HG02798 (cell line): Measurements from ENCODE around the gene NRCAM.

ENCODE experiments used
- ATAC-seq: cut with Tn5 transposase; IDR thresholded peaks from one replicate; pipeline ENCODE4 v1.9.1; 2021; ENCODE audit warnings: mild to moderate bottlenecking; ENCODE audit not compliant: unreplicated experiment, poor library complexity

NRCAM gene

DNA sequence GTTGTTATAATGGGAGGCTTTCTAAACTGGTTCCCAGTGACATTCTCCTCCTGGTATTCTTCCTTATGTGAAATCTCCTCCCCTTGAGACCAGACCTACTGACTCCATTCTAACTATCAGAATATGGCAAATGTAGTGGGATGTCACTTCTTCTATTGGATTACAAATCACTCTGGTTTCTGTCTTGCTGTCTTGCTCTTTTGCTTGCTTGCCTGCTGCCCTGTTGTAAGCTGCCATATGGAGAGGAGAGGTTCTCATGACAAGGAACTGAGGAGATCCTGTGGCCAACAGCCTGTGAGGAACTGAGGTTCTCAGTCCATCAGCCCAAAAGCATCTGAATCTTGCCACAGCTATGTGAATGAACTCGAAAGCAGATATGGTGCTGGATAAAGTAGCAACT lies 4.7 kb upstream of the NRCAM start:
- ATAC-seq: no peak

DNA sequence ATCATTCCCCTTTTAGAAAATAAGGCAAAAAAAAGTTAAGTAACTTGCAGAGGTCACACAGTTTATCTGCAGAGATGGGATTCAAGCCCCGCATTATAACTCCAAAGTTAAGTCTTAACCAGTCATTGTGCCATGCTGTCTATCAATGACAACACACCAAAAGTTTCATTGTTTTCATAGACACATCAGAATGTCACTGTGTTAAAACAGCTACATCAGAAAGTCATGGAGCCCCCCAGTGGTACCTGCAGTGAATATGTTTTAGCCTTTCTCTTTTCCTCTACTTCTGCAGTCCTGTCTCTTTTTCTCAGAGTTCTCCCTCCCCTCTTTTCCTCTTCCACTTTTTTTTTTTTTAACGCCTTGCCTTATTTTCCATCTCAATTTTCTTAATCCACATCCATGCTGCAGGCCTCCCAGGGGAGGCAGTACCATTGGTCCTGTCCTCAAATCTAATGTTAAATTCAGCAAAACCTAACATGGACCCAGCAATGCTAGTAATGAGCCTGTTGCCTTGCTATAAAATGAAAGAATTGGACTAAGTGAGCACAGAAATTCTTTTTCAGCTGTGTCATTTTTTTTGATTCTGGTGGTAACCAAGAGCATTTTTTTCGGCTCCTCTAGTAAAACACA lies 3.8 kb upstream of the NRCAM start:
- ATAC-seq: peak; percentile 45

DNA sequence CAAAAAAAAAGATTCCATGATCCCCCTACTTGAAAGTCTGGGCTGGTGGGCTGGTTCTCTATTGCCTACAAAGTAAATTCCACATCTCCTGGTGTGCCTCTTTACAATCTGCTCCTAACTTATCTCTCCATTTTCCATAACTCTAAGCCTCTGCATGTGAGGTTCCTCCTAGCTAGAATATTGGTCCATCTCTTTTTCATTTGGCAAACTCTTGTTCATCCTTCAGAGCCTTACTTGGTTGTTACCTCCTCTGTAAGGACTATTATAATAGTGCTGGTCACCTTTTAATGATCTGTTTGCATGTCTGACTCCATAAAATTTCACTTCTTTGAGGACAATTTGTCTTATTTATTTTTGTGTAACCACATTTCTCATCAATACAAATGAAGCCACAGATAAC lies 1.6 kb upstream of the NRCAM start:
- no peak for ATAC-seq

DNA sequence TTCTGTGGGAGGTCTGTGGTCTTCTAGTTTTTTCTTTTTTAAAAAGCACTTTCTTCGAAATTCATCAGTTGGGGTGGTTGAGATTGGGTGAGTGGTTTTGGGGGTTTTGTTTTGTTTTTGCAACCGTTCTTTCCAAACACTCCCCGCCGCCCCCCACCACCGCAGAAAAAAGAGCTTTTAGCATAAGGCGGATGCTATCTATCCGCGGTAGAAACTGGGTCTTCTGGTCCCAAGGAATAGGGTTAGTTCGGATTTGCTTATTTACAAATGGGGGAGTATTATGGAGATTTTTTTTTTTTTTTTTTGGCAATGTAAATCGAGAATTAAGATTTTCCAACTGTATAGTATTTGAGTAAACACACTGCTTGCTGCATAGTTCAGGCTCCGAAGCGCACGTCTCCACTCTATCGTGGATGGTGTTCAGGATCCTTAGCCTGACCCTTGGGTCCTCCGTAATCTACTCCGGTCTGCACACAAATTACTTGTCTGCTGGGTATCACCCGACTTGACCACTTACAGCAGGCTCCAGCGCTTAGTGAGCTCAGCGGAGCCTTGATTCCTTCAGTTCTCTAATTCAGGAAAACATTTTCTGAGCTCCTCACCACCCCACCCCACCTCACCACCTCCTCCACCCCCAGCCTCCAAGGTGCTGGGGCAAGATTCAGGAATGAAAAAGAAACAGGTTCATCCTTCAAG lies 757 bp upstream of the NRCAM start:
- ATAC-seq: no peak

DNA sequence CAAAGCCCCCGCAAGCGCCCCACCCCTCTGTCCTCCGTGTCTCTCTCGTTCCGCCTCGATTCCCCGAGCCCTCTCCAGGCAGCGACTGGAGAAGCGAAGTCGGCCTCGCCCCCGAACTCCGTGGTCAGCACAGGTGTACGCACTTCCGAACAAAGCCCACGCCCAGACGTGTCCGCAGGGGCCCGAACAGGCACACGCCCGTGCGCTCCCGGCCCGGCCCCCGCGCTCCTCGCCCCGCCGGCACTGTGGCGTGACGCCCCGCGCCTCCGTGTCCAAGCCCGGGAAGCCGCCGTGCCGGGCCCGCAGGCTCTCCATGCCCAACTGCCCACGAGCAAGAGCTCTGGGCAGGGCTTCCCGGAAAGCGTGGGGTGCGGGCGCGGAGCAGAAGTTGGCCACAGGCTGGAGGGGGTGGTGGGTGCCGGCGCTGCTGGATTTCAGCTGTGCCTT lies 662 bp downstream of the NRCAM start:
- peak; percentile 25 for ATAC-seq

DNA sequence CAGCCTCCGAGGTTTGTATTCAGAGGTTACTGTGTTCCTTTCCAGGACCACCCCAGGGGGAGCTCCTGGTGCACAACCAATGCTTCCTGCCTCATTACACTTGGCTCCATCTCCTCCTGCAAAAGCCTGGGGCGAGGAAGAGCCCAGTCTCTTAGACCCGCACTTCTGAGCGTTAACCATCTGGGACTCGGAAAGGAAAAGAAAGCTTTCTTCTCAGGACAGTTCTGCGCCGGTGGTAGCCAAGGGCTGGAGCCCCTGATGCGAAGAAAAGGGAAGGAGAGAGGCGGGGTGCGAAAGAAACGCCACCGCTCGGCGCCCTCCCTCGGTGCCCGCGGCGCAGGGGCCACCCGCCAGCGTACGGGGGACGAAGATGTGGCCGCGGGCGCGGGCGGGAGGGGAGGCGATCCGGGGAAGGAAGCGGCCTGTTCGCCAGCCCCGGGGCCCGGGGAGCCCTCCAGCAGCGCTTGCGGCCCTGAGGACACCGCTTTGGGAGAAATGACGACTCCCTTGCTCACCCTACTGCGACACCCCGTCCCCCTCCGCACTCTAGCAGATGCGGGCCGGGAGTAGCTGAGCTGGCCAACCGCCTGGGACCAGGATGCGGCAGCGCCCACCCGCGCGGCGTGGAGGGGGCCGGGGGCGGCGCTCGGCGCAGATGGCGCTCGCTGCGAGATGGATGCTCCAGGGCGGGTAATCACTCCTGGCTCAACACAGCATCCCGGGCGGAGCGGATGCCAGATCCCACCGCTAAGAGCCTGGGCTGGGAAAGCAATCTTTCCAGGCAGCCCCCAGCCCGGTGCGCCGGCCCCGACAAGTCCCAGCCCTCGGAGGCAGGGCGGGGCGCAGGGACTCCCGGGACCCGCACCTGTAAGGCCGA lies 1.3 kb downstream of the NRCAM start:
- ATAC-seq: peak; percentile 19

DNA sequence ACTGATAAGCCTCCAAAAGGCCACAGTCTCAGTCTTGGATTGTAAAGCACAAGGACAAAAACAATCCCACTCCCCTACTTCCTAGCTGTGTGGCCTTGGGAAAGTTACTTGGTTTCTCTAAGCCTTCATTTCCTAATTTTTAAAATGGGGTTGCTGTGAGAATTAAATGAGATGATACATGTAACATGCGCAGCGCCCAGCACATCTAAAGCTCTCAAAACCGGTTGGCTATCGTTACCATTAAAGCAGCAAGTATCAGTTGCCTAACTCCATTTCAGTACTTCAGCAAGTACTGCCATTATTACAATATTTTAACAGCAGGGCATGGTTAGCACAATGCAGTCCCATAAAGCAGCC lies 1.9 kb downstream of the NRCAM start:
- ATAC-seq: no peak

DNA sequence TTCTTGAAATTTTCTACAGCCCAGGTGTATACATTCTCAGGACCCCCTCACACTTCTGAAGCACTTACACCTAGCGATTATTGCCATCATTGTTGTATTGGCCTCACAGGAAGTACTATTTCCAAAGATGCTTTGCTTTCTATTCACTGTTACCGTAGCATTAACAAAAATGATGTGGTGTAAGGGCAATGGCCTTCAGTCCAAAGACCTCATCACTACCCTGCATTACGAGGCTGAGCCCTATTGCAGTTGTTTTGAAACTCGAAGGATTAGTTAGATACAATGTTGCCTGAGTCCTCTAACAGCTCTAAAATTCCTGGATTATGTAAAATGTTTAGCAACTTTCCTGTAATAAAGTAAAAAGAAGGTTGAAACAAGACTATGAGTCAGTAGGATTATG lies 2.9 kb downstream of the NRCAM start:
- no peak for ATAC-seq

DNA sequence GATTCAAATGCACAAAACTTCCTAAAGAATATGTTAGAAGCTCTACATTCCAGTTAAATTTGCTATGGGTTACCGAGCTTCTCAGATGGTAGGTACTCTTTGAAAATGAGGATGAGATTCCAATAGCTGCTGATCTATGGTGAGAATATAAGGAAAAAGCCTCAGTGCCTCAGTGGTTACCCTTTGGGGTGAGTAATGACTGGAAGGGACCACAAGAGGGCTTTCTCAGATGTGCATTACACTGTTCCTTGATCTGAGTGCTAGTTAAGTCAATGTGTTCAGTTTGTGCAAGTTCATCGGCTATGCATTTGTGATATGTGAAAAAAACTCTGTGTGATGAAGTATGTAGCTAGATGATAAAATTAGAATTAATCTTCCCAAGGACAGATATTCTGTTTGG lies 3.5 kb downstream of the NRCAM start:
- peak; percentile 45 for ATAC-seq

DNA sequence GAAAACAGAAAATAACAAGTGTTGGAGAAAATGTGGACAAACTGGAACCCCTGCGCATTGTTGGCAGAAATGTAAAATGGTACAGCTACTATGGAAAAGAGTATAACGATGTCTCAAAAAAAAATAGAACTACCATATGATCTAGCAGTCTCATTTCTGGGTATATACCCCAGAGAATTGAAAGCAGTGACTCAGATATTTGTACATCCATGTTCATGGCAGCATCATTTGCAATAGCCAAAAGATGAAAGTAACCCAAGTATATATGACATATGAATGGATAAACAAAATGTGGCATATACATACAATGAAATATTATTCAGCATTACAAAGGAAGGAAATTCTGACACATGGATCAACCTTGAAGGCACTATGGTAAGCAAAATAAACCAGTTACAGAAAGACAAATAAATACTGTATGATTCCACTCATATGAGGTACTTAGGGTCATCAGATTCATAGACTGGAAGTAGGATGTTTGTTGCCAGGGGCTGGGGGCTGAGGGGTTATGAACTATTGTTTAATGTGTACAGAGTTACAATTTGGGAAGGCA lies 4.9 kb downstream of the NRCAM start:
- no peak for ATAC-seq

DNA sequence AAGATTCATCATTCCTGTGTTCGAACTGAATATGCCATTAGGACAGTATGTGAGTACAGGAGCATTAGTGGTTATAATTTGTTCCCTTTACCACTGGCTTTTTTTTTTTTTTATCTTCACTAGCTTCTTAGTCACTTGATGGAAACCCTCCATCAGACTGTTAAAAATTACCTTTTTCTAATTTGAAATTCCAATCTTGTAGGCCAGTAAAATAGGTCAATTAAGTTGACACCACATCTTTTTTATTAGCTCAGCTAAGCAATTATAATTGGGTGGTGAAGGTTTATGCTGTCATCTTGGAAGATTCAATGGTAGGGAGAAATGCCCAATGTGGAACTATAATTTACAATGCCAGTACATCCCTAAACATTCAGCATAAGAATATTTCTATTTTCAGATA lies 6.1 kb downstream of the NRCAM start:
- ATAC-seq: no peak

DNA sequence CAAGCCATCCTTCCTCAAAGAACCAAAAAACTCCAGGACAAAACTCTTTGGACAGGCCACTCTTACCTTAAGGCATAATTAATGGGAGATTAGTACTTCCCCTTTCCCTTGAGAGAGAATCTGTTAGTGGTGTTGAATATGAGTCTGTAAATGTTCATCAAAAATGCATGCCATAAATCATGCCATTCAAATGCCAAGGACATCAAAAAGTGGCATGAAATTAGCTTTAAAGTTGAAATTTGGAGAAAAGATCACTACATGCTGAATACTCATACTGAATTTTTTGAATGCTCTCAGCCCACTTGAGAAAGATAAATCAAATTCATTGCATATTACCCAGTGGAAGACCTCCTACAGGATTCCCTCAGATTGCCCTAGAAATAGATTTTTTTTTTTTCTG lies 6.7 kb downstream of the NRCAM start:
- ATAC-seq: no peak

DNA sequence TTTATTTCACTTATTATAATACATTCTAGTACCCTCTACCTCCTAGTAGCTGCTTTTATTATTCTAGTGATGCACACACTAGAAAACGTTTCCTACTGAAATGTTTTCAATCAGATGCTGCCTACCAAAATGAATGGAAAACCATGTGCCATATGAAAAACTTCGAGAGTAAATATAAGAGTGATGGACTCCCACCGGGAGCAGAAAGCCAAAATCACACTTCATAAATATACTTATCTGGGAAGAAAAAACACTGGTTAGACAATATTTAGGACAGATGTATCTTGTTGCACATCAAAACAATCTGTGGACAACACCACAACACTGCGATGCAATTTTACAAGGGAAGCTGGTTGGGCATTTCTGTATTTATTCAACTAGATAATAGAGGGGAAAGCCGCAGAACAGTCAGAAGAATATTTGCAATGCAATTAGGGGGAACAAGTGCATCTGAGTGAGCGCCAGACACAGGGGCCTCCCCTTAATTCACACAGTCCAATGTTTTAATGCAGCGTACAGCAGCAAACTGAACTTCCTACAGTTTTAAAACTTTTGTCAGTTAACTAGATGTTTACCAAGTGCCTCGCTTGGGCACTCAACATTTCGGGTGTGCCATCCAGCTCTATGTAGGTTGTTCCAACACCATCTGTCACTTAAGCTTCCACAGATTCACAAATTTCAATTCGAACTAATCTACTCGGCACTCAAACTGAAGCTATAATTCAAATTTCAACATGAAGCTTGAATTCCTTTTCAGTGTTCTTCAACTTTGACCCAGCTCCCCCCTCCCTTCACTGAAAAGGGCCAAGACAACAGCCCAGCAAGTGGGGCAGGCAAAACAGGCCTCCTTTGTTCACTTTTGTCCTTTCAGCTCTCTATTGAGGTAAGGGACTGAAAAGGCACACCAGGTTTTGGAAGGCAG lies 7.4 kb downstream of the NRCAM start:
- no peak for ATAC-seq

DNA sequence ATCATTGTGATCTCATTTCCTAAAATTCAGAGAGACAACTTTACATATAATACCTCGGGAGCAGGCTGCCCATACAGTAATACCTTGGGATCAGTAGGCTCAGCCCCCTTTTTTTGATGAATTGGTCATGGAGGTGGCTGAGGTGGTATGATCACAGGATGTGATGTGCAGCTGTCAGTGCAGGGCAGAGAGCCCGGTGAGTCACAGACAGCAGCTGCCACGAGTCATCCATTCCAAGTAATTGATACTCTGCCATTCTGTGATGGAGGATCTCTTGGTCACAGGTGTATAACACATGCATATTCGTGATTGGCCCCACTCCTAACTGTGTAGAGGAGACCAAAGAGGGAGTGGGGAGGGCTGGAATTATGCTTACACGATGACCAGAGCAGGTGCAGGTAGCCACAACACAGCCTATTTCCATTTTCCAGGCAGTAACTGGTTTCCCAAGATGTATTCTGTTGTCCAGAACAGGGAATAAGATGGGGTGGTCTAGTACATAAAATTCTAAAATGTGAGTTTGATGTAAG lies 14.1 kb downstream of the NRCAM start:
- no peak for ATAC-seq

DNA sequence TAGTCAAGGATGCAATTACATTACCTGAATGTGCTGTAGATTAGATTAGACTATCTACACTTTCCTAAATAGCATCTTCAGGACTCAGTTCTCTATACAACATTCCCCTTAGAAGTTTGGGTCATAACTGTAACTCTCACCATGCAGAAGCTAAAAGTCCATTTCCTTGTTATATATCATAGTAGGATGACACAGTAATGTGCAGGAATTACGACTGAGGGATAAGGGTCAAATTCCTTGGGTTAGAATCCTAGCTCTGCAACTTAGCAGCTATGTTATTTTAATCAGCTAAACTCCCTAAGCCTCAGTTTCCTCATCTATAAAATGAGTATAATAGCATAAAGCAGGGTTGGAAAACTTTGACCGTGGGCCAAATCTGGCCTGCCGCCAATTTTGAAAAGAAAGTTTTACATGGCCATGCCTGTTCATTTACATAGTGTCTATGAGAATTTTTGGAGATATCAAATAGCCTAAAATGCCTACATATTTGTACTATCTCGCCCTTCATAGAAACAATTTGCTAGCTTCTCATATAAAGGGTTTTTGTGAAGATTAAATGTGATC lies 14.8 kb downstream of the NRCAM start:
- ATAC-seq: no peak

DNA sequence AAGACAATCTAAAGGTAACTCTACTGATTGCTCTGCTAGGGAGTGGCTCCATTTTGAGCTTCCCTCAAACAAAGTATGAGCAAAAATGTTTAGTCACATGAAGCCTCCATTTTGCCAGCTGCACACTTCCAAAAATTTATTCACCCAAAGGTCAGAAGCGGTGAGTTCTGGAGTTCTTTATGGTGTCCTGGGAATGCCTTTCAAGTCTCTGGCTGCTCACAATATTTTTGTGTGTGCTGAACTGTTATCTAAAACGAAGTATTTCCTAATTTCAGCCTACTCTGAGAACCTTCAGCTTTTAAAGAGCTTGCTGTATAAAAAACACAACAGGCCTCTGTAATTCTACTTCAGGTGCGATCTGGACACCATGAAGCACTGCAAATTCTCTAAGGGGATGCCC lies 15.6 kb downstream of the NRCAM start:
- no peak for ATAC-seq

DNA sequence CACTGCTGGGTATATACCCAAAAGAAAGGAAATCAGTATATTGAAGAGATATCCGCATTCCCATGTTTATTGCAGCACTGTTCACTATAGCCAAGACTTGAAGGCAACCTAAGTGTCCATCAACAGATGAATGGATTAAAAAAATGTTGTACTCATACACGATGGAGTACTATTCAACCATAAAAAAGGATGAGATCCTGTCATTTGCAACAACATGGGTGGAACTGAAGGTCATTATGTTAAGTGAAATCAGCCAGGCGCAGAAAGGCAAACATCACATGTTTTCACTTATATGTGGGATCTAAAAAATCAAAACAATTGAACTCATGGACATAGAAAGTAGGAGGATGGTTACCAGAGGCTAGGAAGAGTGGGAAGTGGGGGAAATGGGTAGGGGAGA lies 19.3 kb downstream of the NRCAM start:
- no peak for ATAC-seq

DNA sequence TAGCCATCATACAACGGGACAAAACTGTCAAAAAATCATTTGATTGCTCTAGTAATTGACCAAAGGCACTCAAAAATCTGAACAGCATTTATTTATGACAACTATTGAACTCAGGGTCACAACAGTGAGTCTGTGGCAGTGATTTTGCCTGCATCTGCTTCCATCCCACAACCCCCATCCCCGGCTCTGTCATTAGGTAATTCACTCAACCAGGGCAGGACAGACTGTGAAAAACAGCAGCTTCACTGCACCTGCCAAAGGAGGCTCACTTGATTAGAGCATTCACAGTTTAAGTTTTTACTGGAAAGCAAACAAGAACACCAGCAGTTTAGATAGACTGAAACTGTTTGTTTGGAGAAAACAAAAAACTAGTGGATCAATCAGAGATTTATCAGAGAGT lies 22.2 kb downstream of the NRCAM start:
- no peak for ATAC-seq

DNA sequence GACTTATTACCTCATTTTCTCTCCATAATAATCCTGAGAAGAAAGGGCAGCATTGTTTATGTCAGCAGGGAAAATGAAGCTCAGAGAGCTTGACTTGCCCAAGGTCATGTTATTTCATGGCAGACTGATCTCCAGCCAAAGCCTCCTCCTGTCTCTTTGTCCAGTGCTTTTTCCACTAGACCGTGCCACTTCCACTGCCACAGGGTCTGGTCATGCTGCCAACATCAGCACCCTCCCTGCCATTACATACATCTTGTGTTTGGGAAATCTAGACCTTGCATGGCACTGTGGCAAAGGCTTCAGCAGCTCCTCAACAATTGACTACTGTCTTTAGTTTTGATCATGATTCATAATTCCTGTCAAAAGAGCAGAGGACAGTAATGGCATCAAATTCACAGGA lies 25.1 kb downstream of the NRCAM start:
- ATAC-seq: no peak

DNA sequence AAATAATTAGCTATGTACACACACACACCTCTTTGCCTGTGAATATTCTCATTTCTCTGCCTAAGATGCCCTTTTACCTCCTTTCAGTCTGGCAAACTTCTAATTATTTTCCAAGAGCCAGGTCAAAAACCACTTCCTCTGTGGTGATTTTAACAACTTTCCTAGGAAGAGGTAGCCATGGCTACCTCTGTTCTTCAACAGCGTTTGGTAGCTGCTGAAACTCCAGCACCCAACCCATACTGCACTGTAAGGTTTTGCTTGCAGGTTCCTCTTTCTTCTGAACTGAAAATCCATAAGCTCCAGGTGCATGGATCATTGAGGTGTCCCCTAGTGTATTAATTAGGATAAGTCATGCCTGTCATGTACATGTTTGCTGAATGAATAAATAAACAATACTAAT lies 25.6 kb downstream of the NRCAM start:
- ATAC-seq: no peak
